ENCODE measurements around the gene TEX14. TPM values are rescaled to one million over a fixed set of nuclear protein-coding genes. Genes with fewer than 3 reads are reported as not detected.

TEX14 gene
- polyA plus RNA-seq, 1 donor (not counting 4 experiments of a cell fraction or from before 2014, with no cell fraction given) = 0.16 TPM

GRCh38 chr17:58615768-58616659 lies 75.8 kb downstream of the TEX14 start:
- H3K4me2 ChIP-seq (ENCODE audit: control insufficient read depth, extremely low read depth, insufficient read depth, low read depth, low read length) = no peak overlapping the region
- H3K4me3 ChIP-seq (ENCODE audit: control insufficient read depth in 2 of 3, extremely low read depth in 1 of 3, insufficient read depth in 2 of 3, low read depth in 1 of 3, low read length in 3 of 3) = no peak overlapping the region
- no peaks in the 10 kb centered on the region for H4K20me1 ChIP-seq (ENCODE audit: control insufficient read depth, extremely low read depth, insufficient read depth, low read length)
- no peak overlapping the region for H3K27ac ChIP-seq (ENCODE audit: control insufficient read depth, insufficient read depth, low read length)
- H3K9me1 ChIP-seq (ENCODE audit: control insufficient read depth, extremely low read depth, insufficient read depth, low read length) = no peaks in the 10 kb centered on the region
- TF ChIP-seq CTCF (optimal IDR thresholded peaks at IDR 0.05 in 1 of 3, IDR thresholded peaks at IDR 0.05 in 1 of 3, conservative IDR thresholded peaks at IDR 0.05 in 1 of 3; ENCODE audit: extremely low read depth in 1 of 3, insufficient read depth in 2 of 3, low read length in 3 of 3) (no peak), EZH2 (IDR thresholded peaks at IDR 0.05; ENCODE audit: low read length) (no peak)
- no peaks in the 10 kb centered on the region for H3K79me2 ChIP-seq (ENCODE audit: control insufficient read depth, insufficient read depth, low read length)
- H2AFZ ChIP-seq (ENCODE audit: control insufficient read depth, low read length) = no peak overlapping the region
- FAIRE-seq (no peak), DNase-seq (ENCODE audit: low read depth, low spot score) (no peak)
- peaks cover 5% of the 10 kb centered on the region for H3K27me3 ChIP-seq (ENCODE audit: control insufficient read depth, extremely low read depth, insufficient read depth, low read length)
- H3K9me3 ChIP-seq (ENCODE audit: control insufficient read depth, low read depth, low read length) = no peaks in the 10 kb centered on the region
- dilution Hi-C loops (cut with MboI; ENCODE audit: extremely low pct_ligation_motif_present, low sequenced_read_pairs) = no loop called here
- no peaks in the 10 kb centered on the region for H3K36me3 ChIP-seq (ENCODE audit: control insufficient read depth in 2 of 2, extremely low read depth in 1 of 2, insufficient read depth in 2 of 2, low read length in 2 of 2)
- H3K9ac ChIP-seq (ENCODE audit: control insufficient read depth, extremely low read depth, insufficient read depth, low read length) = no peak overlapping the region
- no peaks in the 10 kb centered on the region for H3K4me1 ChIP-seq (ENCODE audit: control insufficient read depth, extremely low read depth, insufficient read depth, low read length)

- Histone ChIP-seq H3K4me1 (ENCODE audit: control insufficient read depth, extremely low read depth, insufficient read depth, low read length) (no peaks in the 10 kb centered on the region), H3K4me3 (ENCODE audit: control insufficient read depth in 2 of 3, extremely low read depth in 1 of 3, insufficient read depth in 2 of 3, low read depth in 1 of 3, low read length in 3 of 3) (no peak overlapping the region), H3K27me3 (ENCODE audit: control insufficient read depth, extremely low read depth, insufficient read depth, low read length) (peaks cover 5% of the 10 kb centered on the region), H4K20me1 (ENCODE audit: control insufficient read depth, extremely low read depth, insufficient read depth, low read length) (no peaks in the 10 kb centered on the region), H3K9me3 (ENCODE audit: control insufficient read depth, low read depth, low read length) (no peaks in the 10 kb centered on the region), H3K4me2 (ENCODE audit: control insufficient read depth, extremely low read depth, insufficient read depth, low read depth, low read length) (no peak overlapping the region), H3K9me1 (ENCODE audit: control insufficient read depth, extremely low read depth, insufficient read depth, low read length) (no peaks in the 10 kb centered on the region), H3K9ac (ENCODE audit: control insufficient read depth, extremely low read depth, insufficient read depth, low read length) (no peak overlapping the region), H3K36me3 (ENCODE audit: control insufficient read depth in 2 of 2, extremely low read depth in 1 of 2, insufficient read depth in 2 of 2, low read length in 2 of 2) (no peaks in the 10 kb centered on the region), H3K27ac (ENCODE audit: control insufficient read depth, insufficient read depth, low read length) (no peak overlapping the region), H3K79me2 (ENCODE audit: control insufficient read depth, insufficient read depth, low read length) (no peaks in the 10 kb centered on the region), H2AFZ (ENCODE audit: control insufficient read depth, low read length) (no peak overlapping the region)
- no peak for TF ChIP-seq CTCF (optimal IDR thresholded peaks at IDR 0.05 in 1 of 3, IDR thresholded peaks at IDR 0.05 in 1 of 3, conservative IDR thresholded peaks at IDR 0.05 in 1 of 3; ENCODE audit: extremely low read depth in 1 of 3, insufficient read depth in 2 of 3, low read length in 3 of 3)
- DNase-seq (ENCODE audit: low read depth, low spot score) (no peak), FAIRE-seq (no peak)
- dilution Hi-C loops (cut with MboI; ENCODE audit: extremely low pct_ligation_motif_present, low sequenced_read_pairs) = no loop called here
Measured at GRCh38 chr17:58614859-58615459, 76.9 kb downstream of the TEX14 start.

Data from keratinocyte (primary cell).